Motor neuron (in vitro differentiated cells): Measurements from ENCODE around the gene CDH5. TPM values are rescaled to one million over a fixed set of nuclear protein-coding genes. Genes with fewer than 3 reads are reported as not detected.

Experiments used
- ATAC-seq, 8 experiments: fragments of 200-7000 bp; cut with Tn5 transposase; replicated peaks in 6 of 8; 2 replicates each; pipeline ENCODE4 v1.8.0; 2021; ENCODE audit warnings: mild to moderate bottlenecking in 8 of 8, moderate library complexity in 8 of 8
- H3K27ac ChIP-seq, 2 donors: fragments of 250-450 bp; sonication (Bioruptor Pico); 2 replicates each; pipeline ENCODE4 v1.9.0; 2021; ENCODE audit warnings: antibody characterized with exemption in 2 of 2, mild to moderate bottlenecking in 2 of 2, moderate library complexity in 1 of 2
- H3K4me1 ChIP-seq, 2 donors: fragments of 250-450 bp; sonication (Bioruptor Pico); replicated peaks in 1 of 2; 2 replicates each; pipeline ENCODE4 v1.6.1; 2021; ENCODE audit warnings: antibody characterized with exemption in 2 of 2, mild to moderate bottlenecking in 2 of 2, moderate library complexity in 1 of 2
- H3K4me3 ChIP-seq, 5 donors: fragments of 250-450 bp; sonication (Bioruptor Pico); 2 replicates each; pipeline ENCODE4 v1.9.0; 2021; ENCODE audit warnings: antibody characterized with exemption in 5 of 5, mild to moderate bottlenecking in 5 of 5, moderate library complexity in 4 of 5
- WGBS, 10 experiments: fragments of 450-650 bp; shearing (Covaris generic); methylation state at CpG; one replicate each; pipeline ENCODE4 v1.0.0; 2022; 5-methylcytosine and 5-hydroxymethylcytosine counted together
- in situ Hi-C, 9 experiments: fragments of 400-800 bp; cut with MboI; loops; one replicate each; pipeline ENCODE4 v1.15.0; 2021; ENCODE audit warnings: low sequenced_read_pairs in 9 of 9, low pct_unique_long_range_greater_than_20kb in 2 of 9; ENCODE audit not compliant: unreplicated experiment in 9 of 9
- total RNA-seq, 8 experiments: library from RNA; unstranded; fragments of 300-600 nt; gene quantifications; 2 replicates each; pipeline versions ENCODE4 v1.2.3 to v1.2.4, GENCODE V29; 2022

CDH5 gene
- total RNA-seq, 8 experiments from 2014 or later, result 0.05 to 5.3 (median 0.84) TPM; not detected in 1

DNA sequence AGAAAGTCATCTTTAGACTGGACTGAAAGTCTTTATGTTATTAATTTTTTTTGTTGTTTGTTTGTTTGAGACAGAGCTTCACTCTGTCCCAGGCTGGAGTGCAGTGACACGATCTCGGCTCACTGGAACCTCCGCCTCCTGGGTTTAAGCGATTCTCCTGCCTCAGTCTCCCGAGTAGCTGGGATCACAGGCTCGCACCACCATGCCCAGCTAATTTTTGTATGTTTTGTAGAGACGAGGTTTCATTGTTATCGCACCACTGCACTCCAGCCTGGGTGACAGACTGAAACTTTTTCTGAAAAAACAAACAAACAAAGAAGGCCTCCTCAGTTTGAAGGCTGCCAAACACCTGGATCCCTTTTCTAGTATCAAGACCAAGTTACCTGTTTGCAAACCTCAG is 65.3 kb downstream of the CDH5 start:
- WGBS, 10 experiments, result 54 to 88% (median 79%) methylated on average over 1 to 8 of the region's 8 CpGs; no CpG with 5 or more reads in 2 of the 10 experiments
- Histone ChIP-seq H3K27ac (no peak overlapping the region), H3K4me3 (no peak overlapping the region), H3K4me1 (peaks cover 0 to 6% of the 10 kb centered on the region in 2 donors)
- in situ Hi-C loops, result no loop called here
- ATAC-seq, result no peak

DNA sequence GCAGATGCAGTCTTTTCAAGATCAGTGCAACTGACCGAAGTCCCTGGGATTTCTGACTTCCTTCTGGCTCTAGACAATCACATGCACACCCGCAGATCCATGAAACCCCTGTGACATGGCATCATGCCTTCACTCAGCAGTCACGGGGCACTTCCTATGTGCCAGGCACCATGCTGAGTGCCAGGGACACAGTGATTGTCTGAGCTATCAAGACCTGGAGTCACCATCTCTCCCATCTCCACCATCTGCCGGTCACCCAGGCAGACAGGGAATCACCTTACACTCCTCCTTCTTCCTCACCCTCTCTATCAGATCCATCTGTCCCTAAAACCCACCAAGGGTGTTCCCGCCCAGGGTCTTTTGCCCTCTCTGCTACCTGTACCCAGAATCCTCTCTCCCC is 65.9 kb downstream of the CDH5 start:
- no peak for ATAC-seq
- in situ Hi-C loops, result no loop called here
- H3K27ac ChIP-seq, result no peak overlapping the region
- H3K4me3 ChIP-seq, result no peak overlapping the region
- peaks cover 0 to 6% of the 10 kb centered on the region in 2 donors for H3K4me1 ChIP-seq
- WGBS, 10 experiments, result 92 to 100% (median 97%) methylated on average over 1 to 3 of the region's 5 CpGs; no CpG with 5 or more reads in 6 of the 10 experiments

DNA sequence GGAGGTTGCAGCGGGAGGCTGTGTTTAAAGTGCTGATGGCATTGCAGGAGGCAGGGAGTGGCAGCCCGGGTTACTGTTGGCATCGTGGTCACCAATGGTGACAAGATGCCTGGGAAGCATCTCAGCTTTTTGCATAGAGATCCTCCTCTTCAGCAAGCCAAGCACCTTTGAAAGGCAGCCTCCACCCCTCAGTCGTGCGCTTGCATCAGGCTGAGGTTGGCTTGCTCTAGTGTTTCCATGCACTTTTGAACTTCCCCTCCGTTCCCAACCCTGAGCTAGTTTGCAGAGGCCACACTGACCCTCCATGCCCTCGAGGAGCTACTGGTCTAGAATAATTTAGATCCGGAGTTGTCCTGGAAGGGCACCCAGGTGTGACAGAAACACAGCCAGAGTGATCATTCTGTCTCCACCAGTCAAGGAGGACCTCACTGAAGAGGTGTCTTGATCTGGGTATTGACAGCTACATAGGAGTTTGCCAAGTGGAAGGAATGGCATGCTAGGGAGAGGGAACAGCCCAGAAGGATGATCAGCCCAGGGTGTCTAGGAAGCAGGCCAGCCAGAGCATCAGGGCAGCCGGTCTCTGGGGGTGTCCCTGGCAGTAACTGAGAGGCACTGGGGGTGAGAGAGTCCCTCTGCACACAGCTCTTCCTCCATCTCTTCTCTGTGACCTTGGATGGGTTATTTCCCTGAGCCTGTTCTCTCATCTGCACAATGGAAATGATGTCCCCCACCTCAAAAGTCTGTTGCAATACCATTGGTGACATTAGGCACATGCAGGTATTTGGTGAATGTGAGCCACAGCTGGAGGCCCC is 68.3 kb downstream of the CDH5 start:
- no peak overlapping the region for H3K27ac ChIP-seq

DNA sequence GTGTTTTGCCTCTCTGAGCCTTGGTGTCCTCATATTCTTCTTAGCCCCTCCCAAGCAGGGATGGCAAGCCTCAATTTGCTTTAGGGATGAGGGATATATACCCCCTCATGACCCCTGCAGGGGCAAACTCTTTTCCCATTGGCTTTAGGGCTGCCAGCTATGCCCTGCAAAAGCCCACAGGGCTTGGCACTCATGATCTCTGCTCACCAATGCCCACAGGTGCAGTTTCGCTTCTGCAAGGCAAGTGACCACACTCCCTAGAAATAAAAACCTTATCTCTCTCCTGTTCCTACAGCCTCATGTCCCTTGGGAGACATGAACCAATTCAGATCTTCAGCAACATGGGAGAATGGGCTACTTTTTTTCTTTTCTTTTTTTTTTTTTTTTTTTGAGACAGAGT is 69.4 kb downstream of the CDH5 start:
- Histone ChIP-seq H3K27ac (no peak overlapping the region), H3K4me1 (no peaks in the 10 kb centered on the region), H3K4me3 (no peak overlapping the region)
- 80 to 100% (median 83%) methylated on average over 1 of the region's 1 CpG; no CpG with 5 or more reads in 7 of the 10 experiments for WGBS, 10 experiments
- in situ Hi-C loops, result no loop called here
- no peak for ATAC-seq

More for the DNA sequence above, 68.3 kb downstream of the CDH5 start:
- Histone ChIP-seq H3K4me1 (no peaks in the 10 kb centered on the region), H3K4me3 (no peak overlapping the region)
- 17 to 100% (median 87%) methylated on average over 2 to 8 of the region's 9 CpGs; no CpG with 5 or more reads in 5 of the 10 experiments for WGBS, 10 experiments
- ATAC-seq, result peak in 1 of 8 experiments; percentile 24
- in situ Hi-C loops, result no loop called here

DNA sequence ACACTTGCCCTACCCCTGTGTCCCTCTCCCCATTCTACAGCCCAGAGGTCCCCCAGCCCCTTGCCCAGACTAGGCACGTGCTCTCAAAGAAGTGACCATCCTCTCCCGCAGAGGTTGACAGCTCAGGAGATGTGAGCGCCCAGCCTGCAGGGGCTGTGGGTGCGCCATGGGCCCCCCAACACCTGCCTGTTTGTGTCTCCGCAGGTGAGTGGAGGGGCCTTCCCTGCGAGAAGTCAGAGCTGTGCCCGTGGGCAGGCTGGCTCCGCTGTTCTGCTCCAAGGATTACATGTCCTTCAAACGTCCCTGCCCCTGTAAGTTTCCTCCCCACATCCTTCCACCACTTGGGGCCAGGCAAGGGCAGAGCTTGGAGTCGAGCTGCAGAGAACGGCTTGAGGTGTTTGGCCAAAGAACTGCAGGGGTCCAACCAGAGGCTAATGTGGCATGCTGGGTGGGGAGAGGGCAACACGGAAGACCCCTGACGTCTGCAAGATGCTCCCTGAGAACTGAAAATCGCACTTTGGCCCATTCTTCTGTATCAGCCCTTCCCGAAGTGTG is 71.0 kb downstream of the CDH5 start:
- Histone ChIP-seq H3K4me3 (no peak overlapping the region), H3K4me1 (no peaks in the 10 kb centered on the region), H3K27ac (no peak overlapping the region)
- in situ Hi-C loops, result no loop called here
- no peak for ATAC-seq
- WGBS, 10 experiments, result 40 to 87% (median 70%) methylated on average over 1 to 5 of the region's 15 CpGs; no CpG with 5 or more reads in 2 of the 10 experiments

DNA sequence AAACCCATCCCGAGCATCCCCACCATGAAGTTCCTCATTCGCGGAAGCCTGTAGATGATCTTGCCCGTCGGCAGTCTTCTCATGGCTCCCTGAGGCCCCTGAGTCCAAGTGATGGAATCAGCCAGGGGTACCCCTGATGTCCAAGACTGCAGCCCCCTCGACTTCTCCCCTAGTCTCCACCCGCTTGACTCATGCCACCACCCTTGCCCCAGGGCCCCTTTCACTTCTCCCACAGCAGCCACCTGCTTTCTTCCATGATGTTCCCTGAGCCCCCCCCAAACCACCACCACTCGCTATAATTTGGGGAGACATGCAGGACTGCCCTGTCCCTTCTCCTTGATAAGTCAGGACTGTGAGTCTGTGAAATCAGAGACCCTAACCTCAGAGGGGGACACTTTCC is 72.0 kb downstream of the CDH5 start:
- WGBS, 10 experiments, result 80 to 100% (median 90%) methylated on average over 1 to 2 of the region's 8 CpGs; no CpG with 5 or more reads in 7 of the 10 experiments
- no peak for ATAC-seq
- Histone ChIP-seq H3K27ac (no peak overlapping the region), H3K4me3 (no peak overlapping the region), H3K4me1 (no peaks in the 10 kb centered on the region)
- in situ Hi-C loops, result no loop called here

DNA sequence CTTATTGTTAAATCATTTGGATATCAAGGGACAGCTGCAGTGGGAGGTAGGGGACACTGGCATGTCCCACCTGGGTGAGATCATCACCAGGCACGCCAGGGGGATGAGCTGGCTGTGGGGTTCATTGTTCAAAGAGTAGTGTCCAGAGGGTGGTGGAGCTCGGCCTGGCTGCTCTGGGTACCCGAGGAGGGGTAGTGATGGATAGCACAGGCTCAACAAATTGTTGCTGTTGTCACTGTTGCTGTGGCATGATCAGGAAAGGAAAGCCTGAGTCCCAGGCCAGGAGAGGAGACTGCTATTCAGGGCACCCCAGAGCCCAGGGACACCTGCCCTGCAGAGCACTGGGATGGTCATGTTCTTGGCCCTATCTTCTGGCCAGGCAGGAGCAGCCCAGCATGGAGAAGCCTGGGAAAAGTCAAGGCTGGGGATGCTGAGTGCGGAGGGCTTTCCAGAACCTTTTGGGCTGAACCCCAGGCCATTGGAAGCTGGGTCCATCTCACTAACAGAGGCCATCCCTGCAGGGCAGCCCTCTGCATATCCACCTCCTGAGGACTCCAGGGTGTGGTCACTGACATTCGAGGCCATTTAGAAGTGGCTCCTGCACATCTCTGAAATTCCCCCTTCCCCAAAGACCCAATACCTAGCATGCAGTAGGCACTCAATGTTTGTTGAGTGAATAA is 72.7 kb downstream of the CDH5 start:
- Histone ChIP-seq H3K4me3 (no peak overlapping the region), H3K4me1 (no peaks in the 10 kb centered on the region), H3K27ac (no peak overlapping the region)
- no peak for ATAC-seq
- 0 to 86% (median 57%) methylated on average over 1 to 4 of the region's 5 CpGs; no CpG with 5 or more reads in 5 of the 10 experiments for WGBS, 10 experiments
- in situ Hi-C loops, result no loop called here

DNA sequence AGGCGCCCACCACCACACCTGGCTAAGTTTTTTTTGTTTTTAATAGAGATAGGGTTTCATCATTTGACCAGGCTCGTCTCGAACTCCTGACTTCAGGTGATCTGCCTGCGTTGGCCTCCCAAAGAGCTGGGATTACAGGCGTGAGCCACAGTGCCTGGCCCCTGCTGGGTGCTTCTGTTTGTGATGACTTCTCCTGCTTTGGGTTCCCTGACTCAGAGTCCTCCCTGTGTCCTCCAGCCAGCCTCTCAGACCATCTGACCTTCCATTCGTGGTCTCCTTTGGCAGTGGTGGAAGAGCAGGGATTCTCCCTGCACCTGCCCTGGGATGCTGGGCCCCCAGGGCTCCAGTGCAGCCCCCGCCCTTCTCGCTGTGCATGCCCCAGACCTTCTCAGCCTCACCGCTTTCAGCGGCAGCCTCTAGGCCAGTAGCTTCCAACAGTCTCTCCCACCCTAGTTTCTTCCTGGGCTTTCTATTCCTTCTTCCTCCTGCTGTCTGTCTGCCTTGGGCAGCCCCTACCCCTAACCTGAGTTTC is 73.8 kb downstream of the CDH5 start:
- ATAC-seq, result no peak
- in situ Hi-C loops, result no loop called here
- no peak overlapping the region for H3K4me3 ChIP-seq
- no peak overlapping the region for H3K27ac ChIP-seq
- 17 to 100% (median 69%) methylated on average over 1 to 4 of the region's 10 CpGs; no CpG with 5 or more reads in 4 of the 10 experiments for WGBS, 10 experiments
- H3K4me1 ChIP-seq, result no peaks in the 10 kb centered on the region

DNA sequence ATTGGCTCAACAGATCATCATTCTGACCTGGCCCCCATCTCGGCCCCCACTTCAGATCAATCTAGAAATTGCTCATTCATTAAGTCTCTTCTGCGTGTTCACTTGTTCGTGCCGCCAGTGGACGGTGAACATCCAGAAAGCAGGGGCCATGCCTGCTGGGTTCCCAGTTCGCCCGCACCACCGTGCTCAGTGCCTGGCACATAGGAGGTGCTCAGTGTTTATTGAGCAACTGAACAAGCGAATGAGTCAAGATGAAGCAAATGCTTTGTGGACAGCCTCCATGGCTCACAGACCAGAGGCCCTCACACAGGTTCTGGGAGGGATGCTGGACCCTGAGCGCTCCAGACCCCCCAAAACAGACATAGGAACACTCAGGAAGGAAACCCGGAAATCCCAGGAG is 74.5 kb downstream of the CDH5 start:
- WGBS, 10 experiments, result 22 to 97% (median 83%) methylated on average over 4 to 11 of the region's 11 CpGs; no CpG with 5 or more reads in 3 of the 10 experiments
- Histone ChIP-seq H3K4me1 (no peaks in the 10 kb centered on the region), H3K27ac (no peak overlapping the region), H3K4me3 (no peak overlapping the region)
- ATAC-seq, result no peak
- in situ Hi-C loops, result no loop called here

DNA sequence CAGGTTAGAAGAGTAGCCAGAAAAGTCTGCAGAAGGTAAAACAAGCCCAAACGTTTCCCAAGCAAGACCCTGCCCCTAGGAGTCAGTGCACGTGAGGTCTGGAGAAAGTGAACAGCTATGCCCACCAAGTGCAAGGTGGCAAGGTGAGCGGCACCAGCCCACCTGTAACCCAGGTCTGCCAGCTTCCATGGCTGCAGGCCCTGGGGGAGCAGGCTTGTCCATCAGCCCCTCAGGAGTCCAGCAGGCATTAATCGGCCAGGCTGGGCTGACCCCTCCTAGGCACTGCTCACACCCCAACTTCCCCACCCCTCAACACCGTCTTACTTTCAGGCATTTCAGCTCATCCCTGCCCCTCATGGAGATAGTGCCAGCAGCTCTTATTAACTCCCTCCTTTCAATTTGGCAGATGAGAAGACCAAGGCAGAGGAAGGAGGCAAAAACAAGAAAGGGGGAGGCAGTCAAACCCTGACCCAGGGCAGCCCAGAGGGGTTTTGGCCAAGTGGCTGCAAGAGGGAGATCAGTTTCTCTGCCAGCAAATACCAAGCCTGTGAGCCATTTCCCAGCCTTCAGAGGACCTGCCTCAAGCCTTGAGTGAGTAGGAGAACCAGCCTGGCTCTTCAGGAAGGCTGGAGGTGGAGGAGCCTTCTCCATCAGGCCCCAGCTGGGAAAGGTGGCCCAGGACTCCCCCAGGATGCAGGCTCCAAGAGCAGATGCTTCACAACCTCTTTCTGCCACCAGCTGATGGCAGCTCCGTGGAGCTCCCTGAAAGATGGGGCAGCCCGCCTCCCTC is 75.3 kb downstream of the CDH5 start:
- in situ Hi-C loops, result no loop called here
- H3K4me3 ChIP-seq, result no peak overlapping the region
- WGBS, 10 experiments, result 17% methylated on average over 1 of the region's 7 CpGs; no CpG with 5 or more reads in 8 of the 10 experiments

DNA sequence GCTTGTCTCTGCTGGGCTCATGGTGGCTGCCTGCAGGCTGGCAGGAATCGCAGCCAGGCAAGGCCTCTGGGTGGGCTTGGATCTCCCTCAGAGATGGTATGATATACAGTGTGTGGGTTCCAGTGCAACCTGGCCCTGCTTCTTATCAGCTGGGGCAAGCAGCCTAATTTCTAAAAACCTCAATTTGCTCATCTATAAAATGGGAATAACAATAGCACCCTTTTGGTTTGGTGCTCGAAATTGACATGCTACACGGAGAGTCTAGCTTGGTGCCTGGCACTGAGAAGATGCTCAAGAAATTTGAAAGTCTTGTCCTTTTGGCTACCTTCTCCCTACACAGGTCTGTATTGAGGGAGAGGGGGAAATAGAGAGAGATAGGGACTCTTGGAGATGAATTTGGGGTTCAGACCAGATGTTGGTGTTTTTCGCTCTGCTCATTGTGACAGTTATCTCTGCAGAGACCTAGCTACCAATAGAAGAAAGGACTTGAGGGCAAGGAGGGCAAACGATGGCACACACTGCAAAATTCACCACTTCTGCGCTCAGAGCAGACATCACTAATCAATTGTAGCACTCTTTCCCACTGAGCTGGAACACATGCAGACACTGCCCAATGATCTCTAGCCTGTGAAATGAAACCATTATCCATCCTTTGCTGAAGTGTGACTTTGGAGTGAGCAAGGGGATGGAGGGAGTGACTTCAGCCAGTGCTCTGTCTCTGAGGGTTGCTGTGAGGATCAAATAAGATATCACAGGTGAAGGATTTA is 76.2 kb downstream of the CDH5 start:
- H3K4me3 ChIP-seq, result no peak overlapping the region
- in situ Hi-C loops, result no loop called here
- no peaks in the 10 kb centered on the region for H3K4me1 ChIP-seq
- WGBS, 10 experiments, result 27 to 100% (median 65%) methylated on average over 1 to 5 of the region's 6 CpGs; no CpG with 5 or more reads in 2 of the 10 experiments
- no peak overlapping the region for H3K27ac ChIP-seq
- ATAC-seq, result no peak

More for the DNA sequence above, 75.3 kb downstream of the CDH5 start:
- no peak for ATAC-seq
- no peak overlapping the region for H3K27ac ChIP-seq
- H3K4me1 ChIP-seq, result no peaks in the 10 kb centered on the region

DNA sequence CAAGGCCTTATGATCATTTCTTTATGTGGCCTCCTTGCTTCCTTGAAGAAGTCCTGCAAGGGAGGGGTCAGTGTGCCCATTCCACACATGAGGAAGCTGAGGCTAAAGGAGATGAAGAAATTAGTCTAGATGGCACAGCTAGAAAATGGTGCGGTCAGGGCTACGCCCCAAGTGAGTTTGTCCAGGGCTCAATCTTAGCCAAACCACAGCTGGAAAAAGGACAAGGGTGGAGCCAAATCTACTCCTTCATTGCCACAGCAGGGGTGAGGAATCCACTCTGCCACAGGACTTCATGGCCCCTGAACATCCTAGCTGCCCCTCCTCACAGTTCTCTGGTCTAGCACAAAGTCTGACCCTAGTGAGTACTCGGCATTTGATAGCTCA is 76.8 kb downstream of the CDH5 start:
- in situ Hi-C loops, result no loop called here
- 43 to 100% (median 80%) methylated on average over 1 to 2 of the region's 3 CpGs; no CpG with 5 or more reads in 5 of the 10 experiments for WGBS, 10 experiments
- Histone ChIP-seq H3K4me1 (no peaks in the 10 kb centered on the region), H3K27ac (no peak overlapping the region), H3K4me3 (no peak overlapping the region)
- ATAC-seq, result peak in 2 of 8 experiments; percentile 20 to 25
